GM18909 (cell line): ENCODE measurements around the gene PGPEP1.
A peak's percentile ranks its signal among the peaks of the same experiment; 100 is the strongest.
"Not testable (repeated sequence)": the region's sequence is repeated elsewhere in the genome, so short reads cannot be mapped to it uniquely, and the experiment has no call there.

Experiments
- ATAC-seq: cut with Tn5 transposase; IDR thresholded peaks from one replicate; pipeline ENCODE4 v1.9.1; 2021; ENCODE audit warnings: mild to moderate bottlenecking; ENCODE audit not compliant: unreplicated experiment, poor library complexity

PGPEP1 gene

DNA sequence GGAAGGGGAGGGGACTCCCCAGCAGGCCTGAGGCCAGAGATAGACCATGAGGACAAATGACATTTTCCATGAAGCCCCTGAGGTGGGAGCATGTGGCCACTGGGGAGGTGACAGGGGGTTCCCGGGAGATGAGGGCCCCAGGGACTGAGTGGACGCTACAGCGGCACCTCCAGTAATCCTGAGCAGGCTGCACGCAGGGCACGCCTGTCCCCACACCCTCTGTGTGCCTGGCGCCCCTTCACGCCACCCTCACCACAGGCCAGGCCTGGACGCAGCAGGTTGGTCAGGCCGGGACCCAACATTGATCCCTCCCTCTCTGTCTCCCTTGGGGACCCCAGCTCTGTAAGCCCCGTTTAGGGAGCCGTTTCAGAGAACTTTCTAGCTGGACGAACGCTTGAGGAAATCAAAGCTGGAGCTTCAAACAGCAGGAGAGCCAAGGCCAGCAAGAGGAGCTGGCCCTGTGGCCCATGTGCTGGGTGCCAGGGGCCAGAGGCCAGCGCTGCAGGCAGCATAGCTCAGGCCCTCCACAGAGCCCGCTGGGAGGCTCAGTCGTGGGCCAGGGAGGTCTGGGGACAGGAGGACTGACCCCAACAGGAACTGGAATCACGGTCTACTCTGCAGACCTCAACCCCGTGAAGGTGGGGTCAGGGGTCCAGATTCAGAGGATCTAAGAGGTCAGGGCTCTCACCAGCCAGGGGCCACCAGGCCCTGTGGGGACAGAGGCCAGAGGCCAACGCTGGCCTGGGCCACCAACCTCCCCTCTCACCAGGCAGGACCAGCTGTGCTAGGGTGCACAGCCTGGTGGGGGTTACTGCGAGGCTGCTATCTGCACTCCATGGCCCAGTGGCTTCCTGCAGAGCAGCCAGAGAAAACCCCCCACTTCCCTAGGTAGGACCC is 32.1 kb upstream of the PGPEP1 start:
- ATAC-seq: no peak

DNA sequence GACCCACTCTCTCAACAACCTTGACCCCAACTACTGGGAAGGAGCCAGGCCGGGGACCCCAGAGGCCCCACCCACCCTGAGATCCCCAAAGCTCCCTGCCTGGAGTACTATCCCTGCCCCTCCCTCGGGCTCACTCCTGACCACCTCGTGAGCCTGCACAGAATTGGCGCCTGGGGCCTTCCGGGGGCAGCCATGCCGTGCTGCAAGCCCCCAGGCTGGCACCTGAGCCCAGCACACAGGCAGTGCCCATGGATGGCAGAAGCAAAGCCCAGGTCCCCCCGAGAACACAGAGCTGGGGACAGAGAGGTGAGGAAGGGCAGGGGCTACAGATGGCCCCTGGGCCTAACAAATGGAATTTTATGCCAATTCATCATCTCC is 31.5 kb upstream of the PGPEP1 start:
- no peak for ATAC-seq

DNA sequence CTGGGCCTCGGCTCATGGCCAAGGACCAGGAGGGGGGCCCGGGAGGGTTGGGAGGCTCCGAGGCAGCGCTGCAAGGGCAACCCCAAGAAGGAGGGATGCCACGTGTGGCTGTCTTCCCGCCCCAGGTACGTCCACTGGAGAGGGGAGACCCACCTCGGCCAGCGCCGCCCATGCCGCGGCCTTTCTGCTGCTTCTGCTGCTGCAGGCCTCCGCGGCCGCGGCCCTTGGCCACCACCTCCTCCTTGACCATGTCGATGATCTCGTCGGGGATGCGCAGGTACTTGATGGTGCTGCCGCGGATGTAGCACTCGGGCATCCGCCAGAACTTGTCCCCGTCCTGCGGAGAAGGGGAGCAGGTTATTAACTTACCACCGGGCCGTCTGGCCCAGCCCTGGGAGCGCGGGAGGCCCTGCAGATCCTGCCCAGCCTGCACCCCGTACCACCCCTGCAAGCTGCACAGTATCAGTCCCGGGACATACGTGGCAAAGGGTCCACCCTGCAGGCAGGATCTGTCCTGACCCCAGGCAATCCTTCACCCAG is 30.8 kb upstream of the PGPEP1 start:
- no peak for ATAC-seq

DNA sequence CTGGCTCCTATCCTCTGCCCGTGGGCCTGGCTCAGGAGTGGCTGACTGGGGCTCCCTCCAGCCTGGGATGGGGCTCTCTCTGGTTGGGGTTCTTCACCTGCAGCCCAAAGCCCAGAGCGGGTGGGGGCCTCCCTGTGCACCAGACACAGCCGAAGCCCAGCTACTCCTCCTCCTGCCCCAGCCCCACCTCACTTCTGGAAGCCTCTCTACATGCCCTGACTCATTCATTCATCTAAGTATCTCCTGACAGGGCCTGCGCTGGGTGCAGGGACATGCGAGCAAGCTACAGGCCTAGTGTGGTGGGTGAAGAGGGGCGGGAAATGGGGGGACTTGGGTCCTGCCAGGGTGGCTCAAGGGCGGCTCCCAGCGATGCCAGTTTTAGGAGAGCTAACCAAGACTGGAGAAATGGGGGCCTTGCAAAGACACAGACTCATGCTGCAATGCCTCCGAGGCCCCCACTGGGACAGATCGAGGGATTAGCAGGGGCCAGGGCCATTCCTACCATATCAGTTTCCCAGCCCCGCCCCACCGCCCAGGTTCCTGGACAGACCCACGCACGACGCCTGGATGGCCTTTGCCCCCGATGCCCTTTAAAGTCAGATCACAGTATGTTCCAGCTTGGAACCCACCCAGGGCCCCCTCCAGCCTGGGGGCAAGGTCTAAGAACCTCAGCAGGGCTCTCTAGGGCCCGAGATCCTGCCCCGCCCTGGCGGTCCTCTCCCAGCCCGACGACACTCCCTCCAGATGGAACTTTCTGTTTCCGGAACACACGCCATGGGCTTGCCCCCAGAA is 30.1 kb upstream of the PGPEP1 start:
- ATAC-seq: no peak

DNA sequence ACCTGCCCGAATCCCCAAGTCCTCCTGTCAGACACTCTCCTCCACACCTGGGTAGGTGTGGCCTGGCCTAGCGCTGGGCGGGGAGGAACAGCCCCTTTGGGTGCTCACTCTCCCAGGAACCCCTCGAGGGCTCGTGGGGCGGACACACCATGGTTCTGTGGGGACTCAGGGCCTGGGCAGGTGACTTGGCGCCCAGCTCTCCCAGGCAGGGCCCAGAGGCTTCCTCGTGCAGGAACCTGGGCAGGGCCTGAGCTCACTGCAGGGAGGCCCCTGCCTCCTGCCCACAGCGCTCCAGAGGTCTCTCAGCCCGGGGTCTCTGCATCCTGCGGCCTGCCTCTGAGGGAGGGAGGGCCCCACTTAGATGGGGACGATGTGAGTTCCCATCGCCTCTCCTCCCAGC is 29.4 kb upstream of the PGPEP1 start:
- no peak for ATAC-seq

DNA sequence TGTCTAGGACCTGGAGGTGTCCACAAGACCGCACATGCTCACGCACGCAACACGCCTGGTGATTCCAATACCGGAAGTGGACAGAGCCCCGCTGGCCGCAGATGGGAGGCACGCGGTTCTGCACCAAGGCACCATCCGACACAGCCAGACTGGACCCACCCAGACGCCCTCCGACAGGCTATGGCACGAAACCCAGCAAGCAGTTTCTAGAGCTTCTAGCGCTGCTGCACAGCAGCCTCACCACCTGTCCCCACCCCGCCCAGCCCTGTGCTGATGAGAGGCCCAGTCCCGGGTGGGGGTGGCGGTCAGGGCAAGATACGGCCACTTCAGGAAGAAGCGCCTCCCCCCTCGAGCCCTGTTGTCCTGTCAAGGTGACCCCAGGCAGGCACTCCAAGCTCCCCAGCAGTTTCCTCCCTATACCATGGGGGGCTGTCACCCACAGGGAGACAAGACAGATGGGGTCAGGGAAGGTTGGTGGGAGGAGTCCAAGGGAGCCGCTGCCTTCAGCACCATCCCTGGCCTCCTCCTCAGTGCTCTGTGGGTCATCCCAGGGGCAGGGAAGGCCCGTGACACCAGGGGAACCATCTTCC is 28.8 kb upstream of the PGPEP1 start:
- ATAC-seq: no peak

DNA sequence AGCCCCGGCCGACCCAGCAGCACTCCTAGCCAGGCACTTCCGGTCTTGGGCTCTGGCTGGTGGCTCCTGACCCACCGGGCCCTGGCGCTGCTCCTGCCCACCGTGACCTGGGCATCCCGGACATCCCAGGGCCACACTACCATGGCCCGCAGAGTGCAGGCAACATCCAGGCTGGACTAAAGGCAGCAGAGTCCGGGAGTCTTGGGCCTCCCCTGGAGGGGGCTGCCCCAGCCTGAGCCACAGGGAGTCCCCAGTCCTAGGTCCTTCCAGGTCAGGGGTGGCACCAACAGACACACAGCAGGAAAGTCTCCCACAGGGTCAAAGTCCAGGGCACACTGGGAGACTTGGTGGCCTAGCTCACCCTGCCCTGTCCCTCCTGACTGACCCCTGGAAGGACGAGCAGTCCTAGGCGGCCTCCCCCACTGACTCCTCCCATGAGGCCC is 28.3 kb upstream of the PGPEP1 start:
- ATAC-seq: no peak

DNA sequence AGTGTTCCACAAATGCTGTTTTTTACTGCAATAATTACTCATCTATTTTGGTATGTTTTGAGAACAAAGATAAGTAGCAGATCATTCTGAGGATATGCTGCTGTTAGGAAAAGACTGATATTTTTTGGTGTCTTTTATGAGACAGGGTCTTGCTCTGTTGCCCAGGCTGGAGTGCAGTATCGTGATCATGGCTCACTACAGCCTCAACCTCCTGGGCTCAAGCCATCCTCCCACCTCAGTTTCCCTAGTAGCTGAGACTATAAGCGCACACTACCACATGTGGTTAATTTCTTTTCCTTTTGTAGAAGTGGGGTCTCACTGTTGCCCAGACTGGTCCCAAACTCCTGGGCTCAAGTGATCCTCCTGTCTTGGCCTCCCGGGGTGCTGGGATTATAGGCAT is 27.0 kb upstream of the PGPEP1 start:
- ATAC-seq: no peak

DNA sequence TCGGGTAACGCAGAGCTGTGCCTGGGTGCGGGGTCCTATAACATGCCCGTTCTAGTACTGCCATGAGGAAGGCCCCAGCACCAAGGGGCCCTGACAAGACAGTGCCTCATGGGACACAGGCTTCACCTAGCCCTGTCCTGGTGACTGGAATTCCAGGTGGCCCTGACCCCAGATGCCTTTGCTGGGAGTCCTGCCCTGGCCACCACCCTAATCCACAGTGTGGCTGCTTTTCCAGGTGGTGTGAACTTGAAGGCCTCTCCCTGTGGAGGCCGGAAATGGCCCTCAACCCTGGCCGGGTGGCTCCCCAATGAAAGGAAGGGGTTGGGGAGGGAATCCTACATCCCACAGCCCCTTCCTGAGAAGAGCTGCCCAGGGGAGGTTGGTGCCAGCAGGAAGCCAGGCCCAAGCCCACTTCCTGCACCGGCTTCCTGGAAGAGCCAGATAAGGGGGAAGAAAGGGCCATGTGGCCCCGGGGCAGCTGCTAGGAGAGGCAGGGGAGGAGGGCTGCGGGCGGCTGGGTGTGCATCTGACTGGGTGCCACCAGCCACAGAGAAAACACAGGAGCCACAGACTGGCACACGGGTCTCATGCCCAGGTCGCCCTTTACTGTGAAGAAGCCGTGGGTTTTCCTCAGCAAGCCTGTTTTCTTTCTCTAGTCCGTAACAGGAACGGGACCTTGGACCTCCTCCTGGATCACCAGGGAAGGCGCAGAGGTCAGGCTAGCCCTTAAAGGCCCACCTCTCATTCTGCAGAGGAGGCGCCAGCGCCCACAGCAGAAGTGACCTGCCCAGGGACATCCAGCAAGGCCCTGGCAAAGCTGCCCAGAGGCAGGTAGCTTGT is 22.2 kb upstream of the PGPEP1 start:
- ATAC-seq: no peak

DNA sequence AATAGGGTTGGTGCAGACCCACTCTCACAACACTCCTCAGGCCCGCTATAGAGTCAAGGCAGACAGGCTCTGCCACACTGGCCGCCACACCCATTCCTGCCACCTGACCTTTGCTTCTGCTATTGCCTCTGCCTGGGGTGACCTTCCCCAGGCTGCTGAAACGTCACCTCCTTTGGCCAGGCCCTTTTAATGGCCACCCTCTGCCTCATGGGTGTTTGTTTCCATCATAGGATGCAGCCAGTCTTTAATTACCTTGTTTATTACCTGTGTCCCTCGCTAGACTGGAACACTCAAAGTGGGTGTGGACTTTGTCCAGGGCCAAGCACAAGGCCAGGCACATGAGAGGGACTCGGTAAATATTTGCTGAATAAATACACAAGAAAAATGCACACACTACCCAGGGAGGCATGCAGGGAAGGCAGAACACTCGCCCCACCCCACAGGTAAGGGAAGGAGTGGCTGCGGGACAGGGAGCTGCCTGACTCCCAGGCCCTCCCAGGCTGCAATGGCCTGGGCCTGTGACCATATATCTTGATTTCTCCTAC is 20.7 kb upstream of the PGPEP1 start:
- no peak for ATAC-seq

DNA sequence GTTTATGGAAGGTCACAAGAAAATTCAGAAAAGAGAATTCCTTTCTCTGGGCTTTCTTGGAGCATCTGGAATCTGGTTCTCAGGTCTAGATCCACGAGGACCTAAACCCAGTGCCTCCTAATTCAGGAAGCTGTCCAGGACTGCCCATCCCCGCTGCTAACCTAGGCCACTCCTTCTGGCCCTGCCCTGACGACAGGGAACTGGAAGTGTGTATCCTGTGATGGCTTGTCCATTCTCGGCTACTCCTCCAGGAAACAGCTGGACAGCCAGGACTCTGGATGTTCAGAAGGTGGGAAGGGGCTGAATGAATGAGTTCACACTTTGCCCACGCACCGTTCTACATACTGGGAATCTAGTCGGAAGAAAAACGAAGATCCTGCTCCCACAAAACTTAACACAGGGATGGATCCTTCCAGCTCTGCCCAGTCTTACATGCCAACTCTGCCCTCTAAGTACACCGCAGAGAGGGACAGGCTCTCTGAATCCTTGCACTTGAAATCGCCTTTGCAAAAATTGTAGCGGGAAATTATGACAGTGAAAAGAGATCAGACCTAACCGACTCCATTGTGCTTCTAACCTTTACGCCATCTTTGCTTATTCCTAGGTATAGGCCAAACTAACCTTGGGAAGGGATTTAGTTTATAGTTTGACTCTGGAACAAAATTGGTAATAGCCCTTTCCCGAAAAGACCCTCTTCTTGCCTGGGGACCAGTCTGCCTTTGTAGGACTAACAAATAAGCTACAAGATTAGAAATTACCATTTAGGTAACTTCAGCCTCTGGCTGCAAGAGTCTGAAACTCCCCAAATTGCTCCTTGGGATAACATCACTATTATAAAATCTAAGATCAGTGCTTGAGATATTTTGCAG is 19.3 kb upstream of the PGPEP1 start:
- no peak for ATAC-seq

DNA sequence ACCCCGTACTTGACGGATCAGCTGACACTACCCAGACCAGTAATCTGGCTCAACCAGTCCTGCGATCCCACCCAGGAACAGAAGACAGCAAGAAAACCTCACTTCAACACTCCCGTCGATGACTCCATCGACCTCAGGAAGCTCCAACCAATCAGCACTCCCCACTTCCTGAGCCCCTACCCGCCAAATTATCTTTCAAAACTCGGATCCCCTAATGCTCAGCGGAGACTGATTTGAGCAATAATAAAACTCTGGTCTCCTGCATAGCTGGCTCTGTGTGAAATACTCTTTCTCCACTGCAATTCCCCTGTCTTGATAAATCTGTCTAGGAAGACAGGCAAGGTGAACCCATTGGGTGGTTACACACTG is 18.7 kb upstream of the PGPEP1 start:
- no peak for ATAC-seq

DNA sequence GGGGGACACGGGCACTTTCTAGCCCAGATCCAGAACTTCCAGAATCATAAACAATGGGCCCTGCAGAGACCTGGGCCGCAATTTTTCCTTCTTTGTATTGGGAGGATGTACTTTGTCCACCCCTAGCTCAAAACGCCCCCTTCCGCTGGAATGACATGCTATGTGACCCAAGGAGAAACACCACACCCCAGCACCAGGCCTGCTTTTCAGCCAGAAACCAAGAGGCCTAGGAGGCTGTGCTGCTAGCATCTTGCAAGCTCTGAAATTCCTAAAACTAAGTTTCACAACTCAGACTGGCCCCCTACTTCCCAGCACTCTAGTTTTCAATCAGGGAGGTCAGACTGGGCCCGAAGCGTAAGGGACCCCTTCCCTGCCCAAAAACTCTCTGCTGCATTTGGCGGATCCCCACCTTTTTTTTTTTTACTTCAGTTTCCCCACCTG is 18.1 kb upstream of the PGPEP1 start:
- no peak for ATAC-seq

DNA sequence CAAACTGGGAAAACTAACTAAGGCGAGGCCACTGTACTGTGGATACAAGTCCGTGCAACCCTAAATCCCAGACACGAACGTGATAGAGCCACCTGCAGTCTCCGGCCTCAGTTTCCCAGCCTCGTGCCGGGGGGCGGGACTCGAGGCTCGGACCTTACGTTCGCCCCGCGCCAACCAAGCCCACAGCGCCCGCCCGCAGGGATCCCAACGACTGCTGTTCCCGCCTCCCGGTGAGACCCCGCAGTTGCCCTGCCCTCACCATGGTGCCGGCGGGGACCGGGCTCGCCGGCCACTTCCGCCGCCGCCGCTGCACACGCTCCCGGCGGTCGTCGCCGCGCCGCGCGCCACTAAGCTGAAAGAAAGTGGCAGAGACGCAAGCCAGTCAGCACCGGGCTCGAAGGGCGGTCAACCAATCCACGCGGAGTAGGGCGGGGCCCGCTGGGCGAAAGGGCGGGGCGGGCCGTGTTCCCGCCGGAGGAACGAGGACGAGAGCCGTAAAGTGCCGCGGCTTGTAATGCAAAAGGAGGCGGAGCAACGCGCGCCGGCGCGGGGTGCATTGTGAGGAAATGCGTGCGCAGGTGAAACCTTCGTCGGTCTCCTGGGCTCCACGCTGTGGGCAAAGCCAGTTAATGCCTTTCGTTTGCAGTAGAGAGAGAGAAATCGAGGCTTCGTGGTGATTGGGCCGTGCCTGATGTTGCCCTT is 17.5 kb upstream of the PGPEP1 start, which contains the start of gene LSM4:
LSM4 (minus strand) TSS at position 318 of the 702 bp plus-strand sequence; CDS start at position 262, 56 bp downstream.
- ATAC-seq: peak; percentile 92

DNA sequence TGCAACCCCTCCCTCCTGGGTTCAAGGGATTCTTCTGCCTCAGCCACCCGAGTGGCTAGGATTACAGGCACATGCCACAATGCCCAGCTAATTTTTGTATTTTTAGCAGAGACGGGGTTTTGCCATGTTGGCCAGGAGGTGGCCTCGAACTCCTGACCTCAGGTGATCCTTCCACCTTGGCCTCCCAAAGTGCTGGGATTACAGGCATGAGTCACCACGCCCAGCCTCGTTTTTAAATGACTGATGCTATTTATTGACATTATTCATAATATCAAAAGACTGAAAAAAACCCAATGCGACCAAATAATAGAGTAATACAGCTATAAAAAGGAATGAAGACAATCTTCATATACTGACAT is 16.0 kb upstream of the PGPEP1 start:
- ATAC-seq: not testable (repeated sequence)

DNA sequence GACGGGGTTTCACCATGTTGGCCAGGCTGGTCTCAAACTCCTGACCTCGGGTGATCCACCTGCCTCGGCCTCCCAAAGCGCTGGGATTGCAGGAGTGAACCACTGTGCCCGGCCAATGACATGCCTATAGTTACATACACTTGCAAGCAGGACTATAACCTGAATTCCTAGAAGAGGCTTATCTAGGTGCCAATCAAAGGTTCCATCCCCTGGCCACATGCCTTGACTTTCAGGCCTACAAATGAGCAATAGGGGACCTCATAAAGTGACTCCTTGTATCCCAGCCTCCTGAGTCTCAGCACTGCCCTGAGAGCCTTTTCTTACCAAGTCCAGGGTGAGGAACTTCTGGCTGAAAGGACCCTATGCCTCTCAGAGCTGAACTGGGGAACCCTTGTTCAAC is 13.6 kb upstream of the PGPEP1 start:
- no peak for ATAC-seq

DNA sequence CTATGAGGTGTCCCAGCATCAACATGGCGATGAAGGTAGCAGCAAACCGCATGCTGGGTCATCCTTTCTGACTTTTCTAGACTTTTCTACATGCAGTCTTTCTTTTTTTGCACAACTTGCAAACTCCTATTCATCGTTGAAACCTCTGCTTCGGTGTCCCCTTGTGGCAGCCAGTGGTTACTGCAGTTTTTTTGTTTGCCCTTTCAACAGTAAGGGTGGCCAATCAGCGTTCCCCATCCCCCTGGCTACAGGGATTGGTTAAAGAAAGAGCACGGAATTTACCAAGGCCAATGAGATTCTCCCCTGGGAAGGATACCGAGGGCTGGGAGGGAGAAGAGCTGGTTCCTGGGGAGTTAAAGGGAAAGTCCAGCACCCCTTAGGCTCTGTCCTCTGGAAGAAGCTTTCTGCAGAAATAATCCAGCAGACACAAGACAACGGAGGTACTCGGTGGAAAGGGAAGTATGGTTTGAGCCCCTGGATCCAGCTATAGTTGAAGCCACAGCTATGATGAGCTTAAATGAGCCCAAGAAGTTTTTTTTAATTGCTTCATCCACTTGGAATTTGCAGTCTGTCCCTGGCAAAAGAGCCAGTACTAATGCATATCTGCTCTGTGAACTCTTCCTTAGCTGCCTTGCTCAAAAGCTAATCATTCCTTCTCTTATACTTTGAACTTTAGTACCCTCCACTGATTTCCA is 11.9 kb upstream of the PGPEP1 start:
- peak; percentile 81 for ATAC-seq

DNA sequence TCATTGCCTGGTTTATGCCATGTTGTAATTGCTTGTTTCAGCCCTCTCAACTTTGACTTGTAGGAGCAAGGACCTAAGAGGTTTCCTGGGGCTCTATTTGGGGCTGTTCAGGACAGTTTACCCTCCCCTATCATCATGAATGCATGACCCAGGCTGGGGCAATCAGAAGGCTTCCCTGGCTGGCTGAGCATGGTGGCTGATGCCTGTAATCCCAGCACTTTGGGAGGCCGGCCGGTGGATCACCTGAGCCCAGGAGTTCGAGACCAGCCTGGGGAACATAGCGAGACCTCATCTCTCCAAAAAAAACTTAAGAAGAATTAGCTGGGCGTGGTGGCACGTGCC is 11.4 kb upstream of the PGPEP1 start:
- ATAC-seq: no peak
